ENCODE data around the gene SLC22A31.
A peak's percentile ranks its signal among the peaks of the same experiment; 100 is the strongest.

The SLC22A31 gene

DNA sequence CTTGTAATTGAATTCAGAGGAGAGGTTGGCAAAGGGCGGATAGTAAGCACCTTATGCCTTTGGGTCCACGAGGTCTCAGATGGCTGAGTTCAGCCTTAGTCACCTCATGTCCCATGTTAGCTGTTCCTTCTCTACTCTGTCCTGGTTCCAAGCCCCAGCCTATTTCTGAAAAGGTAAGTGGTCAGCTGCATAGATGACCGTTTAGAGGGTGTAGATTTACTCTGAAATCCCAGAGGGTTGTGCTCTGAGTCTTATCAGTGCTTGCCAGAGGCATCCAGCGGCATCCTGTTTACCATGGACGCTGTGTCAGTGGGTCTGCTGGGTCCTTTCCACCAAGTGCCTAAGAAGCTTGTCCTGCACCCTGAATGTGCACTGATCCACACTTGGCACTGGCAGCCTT lies 19.0 kb upstream of the SLC22A31 start:
- H3K9me3 ChIP-seq (ENCODE audit: insufficient read depth, low read length) = no peaks in the 10 kb centered on the region
- H3K36me3 ChIP-seq (replicated peaks; ENCODE audit: low read depth, low read length) = peaks cover 11% of the 10 kb centered on the region
- no peak overlapping the region for H3K9ac ChIP-seq (ENCODE audit: low read length)
- H2AFZ ChIP-seq (ENCODE audit: low read depth, low read length) = no peak overlapping the region
- H3K4me3 ChIP-seq (ENCODE audit: low read length) = no peak overlapping the region
- H4K20me1 ChIP-seq (ENCODE audit: insufficient read depth, low read length) = no peaks in the 10 kb centered on the region
- H3K27ac ChIP-seq (ENCODE audit: low read length) = no peak overlapping the region
- no peaks in the 10 kb centered on the region for H3K27me3 ChIP-seq (ENCODE audit: low read depth, low read length)
- TF ChIP-seq EZH2phosphoT487 (IDR thresholded peaks at IDR 0.05; ENCODE audit: low read depth) = no peak
- TF ChIP-seq, protein P1, sequence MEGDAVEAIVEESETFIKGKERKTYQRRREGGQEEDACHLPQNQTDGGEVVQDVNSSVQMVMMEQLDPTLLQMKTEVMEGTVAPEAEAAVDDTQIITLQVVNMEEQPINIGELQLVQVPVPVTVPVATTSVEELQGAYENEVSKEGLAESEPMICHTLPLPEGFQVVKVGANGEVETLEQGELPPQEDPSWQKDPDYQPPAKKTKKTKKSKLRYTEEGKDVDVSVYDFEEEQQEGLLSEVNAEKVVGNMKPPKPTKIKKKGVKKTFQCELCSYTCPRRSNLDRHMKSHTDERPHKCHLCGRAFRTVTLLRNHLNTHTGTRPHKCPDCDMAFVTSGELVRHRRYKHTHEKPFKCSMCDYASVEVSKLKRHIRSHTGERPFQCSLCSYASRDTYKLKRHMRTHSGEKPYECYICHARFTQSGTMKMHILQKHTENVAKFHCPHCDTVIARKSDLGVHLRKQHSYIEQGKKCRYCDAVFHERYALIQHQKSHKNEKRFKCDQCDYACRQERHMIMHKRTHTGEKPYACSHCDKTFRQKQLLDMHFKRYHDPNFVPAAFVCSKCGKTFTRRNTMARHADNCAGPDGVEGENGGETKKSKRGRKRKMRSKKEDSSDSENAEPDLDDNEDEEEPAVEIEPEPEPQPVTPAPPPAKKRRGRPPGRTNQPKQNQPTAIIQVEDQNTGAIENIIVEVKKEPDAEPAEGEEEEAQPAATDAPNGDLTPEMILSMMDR (IDR thresholded peaks at IDR 0.05; ENCODE audit: low read depth, low read length) = no peak
- no peak overlapping the region for H3K4me2 ChIP-seq (ENCODE audit: low read length)
- H3K79me2 ChIP-seq (ENCODE audit: low read length) = peaks cover 4% of the 10 kb centered on the region; the same call in 1 of the 2 replicates
- peaks cover 5% of the 10 kb centered on the region; the same call in 1 of the 2 replicates for H3K4me1 ChIP-seq (ENCODE audit: low read length)

DNA sequence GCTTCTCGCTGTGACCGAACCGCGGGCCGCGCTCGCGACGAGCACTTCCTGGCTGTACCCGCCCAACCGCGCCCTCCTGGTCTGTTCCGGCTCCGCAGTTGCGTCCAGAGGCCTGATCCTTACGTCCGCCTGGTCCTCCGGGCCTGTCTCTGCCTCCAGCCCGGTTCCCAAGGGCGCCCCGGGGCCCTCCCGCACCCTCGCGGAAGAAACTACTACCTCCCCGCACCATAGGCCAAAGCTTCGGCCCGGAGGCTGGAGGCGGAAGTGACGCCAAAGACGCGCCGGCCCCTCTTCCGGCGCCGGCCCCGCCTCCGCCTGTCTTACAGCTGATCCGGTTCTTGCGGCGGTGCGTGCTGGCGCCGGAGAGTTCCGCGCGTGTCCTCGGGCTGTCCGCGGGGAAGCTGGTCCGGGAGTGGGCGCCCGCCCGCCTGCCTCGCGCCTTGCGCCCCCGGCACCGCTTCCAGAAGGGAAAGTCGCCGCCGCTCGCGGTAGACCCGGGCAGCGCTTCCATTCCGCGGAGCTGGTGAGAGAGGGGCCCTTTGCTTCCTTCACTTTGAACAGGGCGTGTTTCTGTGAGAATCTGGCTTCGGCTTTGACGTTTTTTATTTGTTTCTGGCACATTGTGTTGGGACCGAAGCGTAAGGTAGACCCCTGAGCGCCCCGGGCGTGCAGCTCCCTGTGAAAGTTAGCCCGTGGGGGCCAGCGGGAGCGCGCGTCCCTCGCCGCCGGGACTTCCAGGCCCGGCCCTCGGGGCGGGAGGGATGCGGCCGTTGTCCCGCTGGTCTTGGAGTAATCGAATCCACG lies 17.3 kb upstream of the SLC22A31 start, which contains the start of gene ZNF778:
ZNF778 (plus strand) TSS at position 316 of the 804 bp plus-strand sequence. CDS start 3,425 bp downstream, outside the sequence.
- Histone ChIP-seq H3K4me2 (ENCODE audit: low read length) (peak within 1 kb of the TSS; percentile 88), H3K79me2 (ENCODE audit: low read length) (peaks cover 4% of the 10 kb centered on the region; the same call in 1 of the 2 replicates), H3K36me3 (replicated peaks; ENCODE audit: low read depth, low read length) (peaks cover 5% of the 10 kb centered on the region), H2AFZ (ENCODE audit: low read depth, low read length) (peak within 1 kb of the TSS; percentile 66), H3K4me3 (ENCODE audit: low read length) (peak within 1 kb of the TSS; percentile 87), H3K9me3 (ENCODE audit: insufficient read depth, low read length) (no peaks in the 10 kb centered on the region), H3K9ac (ENCODE audit: low read length) (peak within 1 kb of the TSS; percentile 78), H3K4me1 (ENCODE audit: low read length) (peaks cover 5% of the 10 kb centered on the region; the same call in 1 of the 2 replicates), H3K27me3 (ENCODE audit: low read depth, low read length) (no peaks in the 10 kb centered on the region), H4K20me1 (ENCODE audit: insufficient read depth, low read length) (no peaks in the 10 kb centered on the region), H3K27ac (ENCODE audit: low read length) (peak within 1 kb of the TSS; percentile 63)
- no peak for TF ChIP-seq EZH2phosphoT487 (IDR thresholded peaks at IDR 0.05; ENCODE audit: low read depth)
- TF ChIP-seq, protein P1 (IDR thresholded peaks at IDR 0.05; ENCODE audit: low read depth, low read length) = no peak

DNA sequence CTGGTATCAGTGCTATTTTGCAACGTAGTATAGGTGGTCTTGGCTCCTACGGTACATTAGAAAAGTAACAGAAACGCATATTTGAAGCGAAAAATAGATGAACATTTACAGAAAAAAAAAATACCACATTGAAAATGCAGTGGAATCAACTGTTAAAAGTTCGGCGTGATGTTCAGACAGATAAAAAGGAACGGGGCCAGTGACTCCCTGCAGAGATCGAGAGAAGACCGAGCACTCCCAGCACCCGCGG lies 16.7 kb upstream of the SLC22A31 start:
- H3K36me3 ChIP-seq (replicated peaks; ENCODE audit: low read depth, low read length) = peaks cover 3% of the 10 kb centered on the region
- TF ChIP-seq, protein P1 (IDR thresholded peaks at IDR 0.05; ENCODE audit: low read depth, low read length) = no peak
- no peak for TF ChIP-seq EZH2phosphoT487 (IDR thresholded peaks at IDR 0.05; ENCODE audit: low read depth)
- H3K9me3 ChIP-seq (ENCODE audit: insufficient read depth, low read length) = no peaks in the 10 kb centered on the region
- peak overlapping the region; percentile 63 for H3K27ac ChIP-seq (ENCODE audit: low read length)
- H4K20me1 ChIP-seq (ENCODE audit: insufficient read depth, low read length) = no peaks in the 10 kb centered on the region
- peaks cover 4% of the 10 kb centered on the region; the same call in 1 of the 2 replicates for H3K79me2 ChIP-seq (ENCODE audit: low read length)
- H3K27me3 ChIP-seq (ENCODE audit: low read depth, low read length) = no peaks in the 10 kb centered on the region
- H2AFZ ChIP-seq (ENCODE audit: low read depth, low read length) = peak overlapping the region; percentile 66
- peak overlapping the region; percentile 88 for H3K4me2 ChIP-seq (ENCODE audit: low read length)
- peak overlapping the region; percentile 87 for H3K4me3 ChIP-seq (ENCODE audit: low read length)
- H3K9ac ChIP-seq (ENCODE audit: low read length) = peak overlapping the region; percentile 78
- H3K4me1 ChIP-seq (ENCODE audit: low read length) = peaks cover 5% of the 10 kb centered on the region; the same call in 1 of the 2 replicates

DNA sequence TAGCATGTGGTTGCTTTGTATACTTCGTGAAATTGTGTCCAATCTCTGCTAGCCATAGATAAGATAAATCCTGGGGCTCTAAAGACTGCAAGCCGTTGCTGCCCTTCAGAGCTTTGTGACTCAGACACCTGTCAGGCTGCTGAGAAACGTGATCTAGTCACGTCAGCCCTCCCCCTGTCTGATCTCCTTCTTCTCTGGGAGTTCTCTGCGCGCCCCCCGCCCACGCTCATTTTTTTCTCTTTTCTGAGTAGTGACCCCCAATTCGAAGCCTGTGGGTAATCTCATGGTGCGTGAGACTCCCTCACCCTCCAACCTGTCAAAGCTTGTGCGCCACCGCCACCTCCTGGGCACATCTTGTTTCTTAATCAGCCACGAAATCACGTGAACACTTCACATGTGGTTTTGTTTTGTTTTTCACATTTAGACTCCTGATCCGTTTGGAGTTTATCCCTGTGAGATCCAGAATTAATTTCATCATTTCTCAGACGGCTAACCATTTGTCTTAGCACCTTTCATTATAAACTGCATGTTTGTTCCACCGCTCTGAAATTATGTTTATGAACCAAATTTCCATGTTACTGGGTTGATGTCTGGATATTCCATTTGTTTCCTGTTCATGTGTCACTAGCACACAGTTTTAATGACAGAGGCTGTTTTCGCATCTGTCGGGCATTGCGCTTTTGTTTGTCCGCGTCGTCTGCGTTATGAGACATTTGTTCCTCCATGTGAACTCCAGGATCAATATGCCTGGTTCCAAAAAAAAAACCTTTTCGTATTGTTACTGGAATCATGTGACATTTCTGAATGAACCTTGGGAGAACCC lies 16.2 kb upstream of the SLC22A31 start:
- H3K9me3 ChIP-seq (ENCODE audit: insufficient read depth, low read length) = no peaks in the 10 kb centered on the region
- no peaks in the 10 kb centered on the region for H3K36me3 ChIP-seq (replicated peaks; ENCODE audit: low read depth, low read length)
- H3K27ac ChIP-seq (ENCODE audit: low read length) = peak overlapping the region; percentile 63
- peak overlapping the region; percentile 78 for H3K9ac ChIP-seq (ENCODE audit: low read length)
- H3K27me3 ChIP-seq (ENCODE audit: low read depth, low read length) = no peaks in the 10 kb centered on the region
- peak overlapping the region; percentile 87 for H3K4me3 ChIP-seq (ENCODE audit: low read length)
- peaks cover 5% of the 10 kb centered on the region; the same call in 1 of the 2 replicates for H3K4me1 ChIP-seq (ENCODE audit: low read length)
- peak overlapping the region; percentile 88 for H3K4me2 ChIP-seq (ENCODE audit: low read length)
- no peak overlapping the region; the same call in 1 of the 2 replicates for H2AFZ ChIP-seq (ENCODE audit: low read depth, low read length)
- no peaks in the 10 kb centered on the region for H4K20me1 ChIP-seq (ENCODE audit: insufficient read depth, low read length)
- no peak for TF ChIP-seq EZH2phosphoT487 (IDR thresholded peaks at IDR 0.05; ENCODE audit: low read depth)
- TF ChIP-seq, protein P1 (IDR thresholded peaks at IDR 0.05; ENCODE audit: low read depth, low read length) = peak; percentile 91
- H3K79me2 ChIP-seq (ENCODE audit: low read length) = peaks cover 4% of the 10 kb centered on the region; the same call in 1 of the 2 replicates
